SJCRH30 (cell line): ENCODE measurements around the gene TCF7L1. TPM values are rescaled to one million over a fixed set of nuclear protein-coding genes. Genes with fewer than 3 reads are reported as not detected.

Experiments used
- DNase-seq, 2 experiments: peaks; one replicate each; pipeline ENCODE4 v3.0.0-alpha.2; 2015 to 2020
- H3K27ac ChIP-seq: fragments of 250-450 bp; sonication (Bioruptor Pico); 2 replicates; pipeline ENCODE4 v1.5.1; 2020; ENCODE audit warnings: mild to moderate bottlenecking, moderate library complexity
- H3K27me3 ChIP-seq: fragments of 250-450 bp; sonication (Bioruptor Pico); 2 replicates; pipeline ENCODE4 v1.5.1; 2020; ENCODE audit warnings: mild to moderate bottlenecking, moderate library complexity
- H3K36me3 ChIP-seq: fragments of 250-450 bp; sonication (Bioruptor Pico); 2 replicates; pipeline ENCODE4 v1.5.1; 2020; ENCODE audit warnings: mild to moderate bottlenecking, moderate library complexity
- H3K4me1 ChIP-seq: fragments of 250-450 bp; sonication (Bioruptor Pico); 2 replicates; pipeline ENCODE4 v1.5.1; 2020; ENCODE audit warnings: mild to moderate bottlenecking, moderate library complexity
- H3K4me3 ChIP-seq: fragments of 250-450 bp; sonication (Bioruptor Pico); 2 replicates; pipeline ENCODE4 v1.5.1; 2020; ENCODE audit warnings: mild to moderate bottlenecking, moderate library complexity
- H3K9me3 ChIP-seq: fragments of 250-450 bp; sonication (Bioruptor Pico); replicated peaks from 2 replicates; pipeline ENCODE4 v1.5.1; 2020; ENCODE audit warnings: mild to moderate bottlenecking, moderate library complexity
- total RNA-seq: library from RNA; depleted of rRNA; stranded (reverse); fragments of >200 nt; shearing (Covaris generic); gene quantifications from 2 replicates; pipeline ENCODE4 v1.2.3, GENCODE V29; 2014

TCF7L1 gene
- total RNA-seq, 1 experiment from 2014 or later: 9.2 TPM

DNA sequence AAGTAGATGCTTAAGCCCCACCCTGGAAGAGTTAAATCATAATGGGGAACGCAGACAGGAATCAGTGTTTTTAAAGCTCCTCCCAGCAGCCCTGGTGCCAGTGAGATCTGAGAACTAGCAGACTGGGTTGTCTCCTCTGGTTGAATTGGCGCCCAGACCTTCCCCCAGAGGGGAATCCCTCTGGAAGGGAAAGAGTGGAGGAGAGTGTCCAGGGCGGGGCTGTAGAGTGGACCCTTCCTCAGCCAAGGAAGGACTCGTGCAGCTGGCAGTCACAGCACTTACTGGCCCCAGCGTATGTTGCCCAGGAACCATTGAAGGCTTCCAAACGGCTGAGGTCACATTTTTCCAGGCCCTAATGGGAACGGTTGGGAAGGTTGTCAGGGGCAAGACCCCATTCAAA lies 132.1 kb downstream of the TCF7L1 start:
- no peaks in the 10 kb centered on the region for H3K9me3 ChIP-seq
- no peaks in the 10 kb centered on the region for H3K27me3 ChIP-seq
- no peak overlapping the region for H3K4me3 ChIP-seq
- peaks cover 44% of the 10 kb centered on the region for H3K4me1 ChIP-seq
- DNase-seq: peak; percentile 58 to 60
- peak overlapping the region; percentile 85 for H3K27ac ChIP-seq
- H3K36me3 ChIP-seq: peaks cover 5% of the 10 kb centered on the region; the same call in 1 of the 2 replicates

DNA sequence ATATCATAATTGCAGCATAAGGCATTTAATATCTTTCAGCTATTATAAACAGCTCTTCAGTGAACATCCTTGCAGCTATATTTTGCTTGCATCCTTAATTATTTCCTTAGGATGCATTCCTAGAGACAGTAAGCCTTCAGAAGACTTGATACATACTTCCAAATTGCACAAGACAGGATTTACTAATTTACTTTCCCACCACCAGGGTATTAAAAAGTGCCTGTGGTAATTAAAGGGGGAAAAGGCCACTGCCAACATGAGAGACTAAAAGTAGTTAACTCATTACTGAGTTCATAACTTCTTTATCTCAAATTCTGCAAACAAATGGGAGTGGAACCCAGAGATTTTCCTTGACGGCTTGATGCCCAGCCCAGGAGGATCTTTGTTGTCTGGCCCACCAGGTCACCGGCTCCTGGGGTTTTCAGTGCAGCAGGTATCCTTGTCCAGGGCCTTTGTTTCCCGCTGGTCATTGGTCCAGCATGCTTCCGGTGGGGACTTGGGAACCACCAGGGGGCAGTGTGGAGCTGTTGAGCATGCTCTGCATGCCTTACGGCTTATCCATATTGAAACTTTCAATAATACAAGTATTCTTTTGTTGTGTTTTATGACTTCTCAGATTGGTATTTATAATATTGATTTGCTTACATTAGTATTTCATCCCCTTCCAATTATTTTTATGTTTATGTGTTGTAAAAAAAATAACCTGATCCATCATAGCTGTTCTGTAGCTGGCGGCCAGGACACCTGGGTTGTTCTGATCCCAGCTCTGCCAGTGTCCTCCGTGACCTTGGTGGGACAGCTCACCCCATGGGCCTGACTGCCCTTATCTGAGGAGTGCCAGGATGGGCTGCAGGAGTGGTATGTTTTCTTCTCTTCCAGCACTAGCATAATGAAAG lies 133.2 kb downstream of the TCF7L1 start:
- no peak overlapping the region for H3K4me3 ChIP-seq
- H3K27me3 ChIP-seq: no peaks in the 10 kb centered on the region
- peaks cover 46% of the 10 kb centered on the region for H3K4me1 ChIP-seq
- peaks cover 5% of the 10 kb centered on the region; the same call in 1 of the 2 replicates for H3K36me3 ChIP-seq
- H3K9me3 ChIP-seq: no peaks in the 10 kb centered on the region
- peak; percentile 80 to 87 for DNase-seq
- no peak overlapping the region; the same call in 1 of the 2 replicates for H3K27ac ChIP-seq

DNA sequence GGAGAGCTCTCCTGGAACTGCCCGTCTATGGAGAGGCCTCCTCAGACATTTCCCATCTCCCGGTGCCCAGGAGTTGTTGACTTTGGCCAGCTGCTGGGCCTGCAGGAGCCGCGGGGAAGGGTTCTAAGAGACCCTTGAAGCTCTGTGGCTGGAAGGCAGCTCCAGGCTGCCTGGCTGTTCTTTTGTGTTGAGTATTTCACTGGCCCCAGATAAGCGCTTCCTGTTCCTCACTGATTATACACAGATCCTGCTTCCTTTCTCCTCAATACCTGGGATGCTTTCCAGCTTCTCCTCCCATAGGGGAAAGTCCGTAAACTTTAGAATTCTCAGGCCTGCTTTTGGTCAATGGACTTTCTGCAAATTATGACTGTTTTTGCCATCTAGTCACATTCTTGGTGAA lies 136.8 kb downstream of the TCF7L1 start:
- Histone ChIP-seq H3K27ac (no peak overlapping the region), H3K9me3 (no peaks in the 10 kb centered on the region), H3K4me3 (no peak overlapping the region), H3K36me3 (no peaks in the 10 kb centered on the region), H3K4me1 (peaks cover 50% of the 10 kb centered on the region), H3K27me3 (no peaks in the 10 kb centered on the region)
- no peak for DNase-seq

DNA sequence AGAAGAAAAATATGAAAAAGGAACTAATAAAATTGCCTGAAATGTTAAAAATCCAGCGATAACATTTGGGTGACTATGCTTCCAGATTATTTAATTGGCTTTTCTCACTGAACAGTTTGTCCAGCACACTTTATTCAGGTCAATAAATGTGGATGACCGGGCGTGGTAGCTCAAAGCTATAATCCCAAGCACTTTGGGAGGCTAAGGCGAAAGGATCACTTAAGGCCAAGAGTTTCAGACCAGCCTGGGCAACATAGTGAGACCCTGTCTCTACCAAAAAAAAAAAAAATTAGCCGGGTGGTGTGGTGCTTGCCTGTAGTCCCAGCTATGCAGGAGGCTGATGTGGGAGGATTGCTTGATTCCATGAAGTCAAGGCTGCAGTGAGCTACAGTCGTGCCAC lies 139.2 kb downstream of the TCF7L1 start:
- no peak overlapping the region for H3K27ac ChIP-seq
- H3K4me3 ChIP-seq: no peak overlapping the region
- DNase-seq: no peak
- H3K36me3 ChIP-seq: no peaks in the 10 kb centered on the region
- H3K4me1 ChIP-seq: peaks cover 53% of the 10 kb centered on the region
- H3K27me3 ChIP-seq: no peaks in the 10 kb centered on the region
- H3K9me3 ChIP-seq: no peaks in the 10 kb centered on the region

DNA sequence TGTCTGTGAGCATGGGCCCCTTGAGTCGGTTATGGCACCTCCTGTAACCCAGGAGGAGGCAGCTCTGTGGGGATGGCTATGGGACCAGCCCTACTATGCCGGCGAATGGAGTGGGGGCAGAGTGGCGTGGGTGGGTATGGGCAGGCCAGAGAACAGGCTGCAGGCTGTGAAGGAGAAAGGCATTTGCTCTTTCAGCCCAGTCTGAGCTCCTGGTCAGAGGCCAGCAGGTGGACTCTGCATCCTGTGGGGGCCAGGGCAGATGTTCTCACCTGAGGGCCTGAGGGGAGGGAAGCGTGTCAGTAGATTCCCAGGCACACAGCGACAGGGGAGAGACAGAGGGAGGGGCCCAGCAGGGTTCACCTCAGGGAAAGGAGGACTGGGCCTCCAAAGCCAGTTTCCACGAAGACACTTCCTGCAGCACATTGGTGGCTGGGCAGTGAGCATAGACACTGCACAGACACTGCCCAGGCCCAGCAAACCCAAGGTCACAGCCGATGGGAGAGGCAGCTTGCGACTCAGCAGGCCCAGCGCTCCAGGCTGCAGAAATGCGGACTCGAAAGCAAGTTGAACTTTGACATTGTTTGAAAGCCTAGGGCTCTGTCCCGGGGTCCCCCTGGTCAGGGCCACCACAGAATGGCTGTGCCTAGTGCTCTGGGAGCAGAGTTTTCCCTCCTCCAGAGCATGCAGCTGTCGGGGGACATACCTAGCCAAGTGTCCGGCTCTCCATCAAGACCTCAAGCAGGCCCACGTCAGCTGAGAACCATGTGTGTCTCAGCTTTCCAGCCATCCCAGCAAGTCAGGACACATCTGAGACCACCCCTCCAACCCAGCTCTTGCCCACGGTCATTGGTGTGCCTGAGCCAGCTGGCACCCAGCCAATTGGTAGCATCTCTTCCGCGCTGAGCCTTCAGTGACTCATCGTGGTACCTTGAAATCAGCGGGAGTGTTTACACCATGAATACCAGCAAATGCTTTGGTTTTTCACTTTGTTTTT lies 140.8 kb downstream of the TCF7L1 start:
- no peak overlapping the region for H3K4me3 ChIP-seq
- H3K27me3 ChIP-seq: no peaks in the 10 kb centered on the region
- H3K9me3 ChIP-seq: no peaks in the 10 kb centered on the region
- peaks cover 66% of the 10 kb centered on the region for H3K4me1 ChIP-seq
- no peaks in the 10 kb centered on the region for H3K36me3 ChIP-seq
- peak overlapping the region; percentile 86 for H3K27ac ChIP-seq
- peak; percentile 99 to 100 for DNase-seq

DNA sequence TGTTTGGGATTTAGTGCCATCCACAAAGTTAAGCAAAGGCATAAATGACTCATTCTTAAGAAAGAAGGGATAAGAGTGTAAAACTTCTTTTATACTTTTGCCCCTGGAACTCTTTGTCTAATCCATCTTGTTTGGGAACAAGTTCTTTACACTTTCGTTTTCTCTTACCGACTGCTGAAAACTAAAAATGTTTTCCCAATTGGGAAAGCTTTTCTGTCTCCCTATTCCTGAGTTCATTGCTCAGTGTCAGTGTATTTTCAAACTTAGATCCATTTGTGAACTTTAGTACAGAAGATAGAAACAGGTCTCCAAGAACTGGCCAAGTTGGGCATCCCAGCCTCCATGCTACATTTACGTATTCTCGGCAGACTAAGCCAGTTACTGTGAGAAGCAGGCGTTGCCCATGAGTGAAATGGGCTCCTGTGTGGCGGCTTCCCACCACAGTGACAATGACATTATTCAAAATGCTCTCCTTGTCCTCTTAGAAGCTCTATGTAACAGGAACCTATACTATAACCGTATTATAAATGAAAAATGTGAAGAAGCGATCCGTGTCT lies 142.9 kb downstream of the TCF7L1 start:
- peaks cover 80% of the 10 kb centered on the region for H3K4me1 ChIP-seq
- H3K27ac ChIP-seq: peak overlapping the region; percentile 98
- no peaks in the 10 kb centered on the region for H3K27me3 ChIP-seq
- H3K36me3 ChIP-seq: no peaks in the 10 kb centered on the region
- DNase-seq: no peak
- no peak overlapping the region for H3K4me3 ChIP-seq
- no peaks in the 10 kb centered on the region for H3K9me3 ChIP-seq

DNA sequence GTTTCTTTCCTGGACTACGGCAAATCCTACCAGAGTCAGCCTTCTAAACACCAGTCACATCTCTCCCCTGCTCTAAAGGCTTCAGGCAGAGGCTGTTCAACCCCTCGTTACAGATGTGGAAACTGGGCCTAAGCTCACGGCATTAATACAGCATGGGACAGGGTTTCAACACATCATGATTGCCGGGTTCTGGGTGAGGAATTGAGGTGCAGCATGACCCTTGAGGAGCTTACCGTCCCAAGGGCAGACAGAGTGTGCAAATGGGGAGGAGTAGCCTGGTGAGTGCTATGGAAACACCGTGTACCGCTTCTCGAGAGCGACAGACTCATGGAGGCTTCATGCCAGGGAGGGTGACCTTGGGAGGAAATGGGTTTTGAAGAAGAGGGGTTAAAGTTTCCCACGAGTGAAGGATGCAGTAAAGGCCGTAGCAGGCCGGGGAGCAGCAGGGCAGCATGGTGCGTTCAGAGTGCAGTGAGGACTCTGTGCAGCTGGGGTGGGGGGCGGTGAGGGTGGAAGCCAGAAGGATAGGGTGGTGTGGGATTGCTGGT lies 143.5 kb downstream of the TCF7L1 start:
- Histone ChIP-seq H3K27me3 (no peaks in the 10 kb centered on the region), H3K9me3 (no peaks in the 10 kb centered on the region), H3K4me3 (no peak overlapping the region), H3K4me1 (peaks cover 76% of the 10 kb centered on the region), H3K27ac (peak overlapping the region; percentile 98), H3K36me3 (no peaks in the 10 kb centered on the region)
- peak; percentile 31 to 40 for DNase-seq

DNA sequence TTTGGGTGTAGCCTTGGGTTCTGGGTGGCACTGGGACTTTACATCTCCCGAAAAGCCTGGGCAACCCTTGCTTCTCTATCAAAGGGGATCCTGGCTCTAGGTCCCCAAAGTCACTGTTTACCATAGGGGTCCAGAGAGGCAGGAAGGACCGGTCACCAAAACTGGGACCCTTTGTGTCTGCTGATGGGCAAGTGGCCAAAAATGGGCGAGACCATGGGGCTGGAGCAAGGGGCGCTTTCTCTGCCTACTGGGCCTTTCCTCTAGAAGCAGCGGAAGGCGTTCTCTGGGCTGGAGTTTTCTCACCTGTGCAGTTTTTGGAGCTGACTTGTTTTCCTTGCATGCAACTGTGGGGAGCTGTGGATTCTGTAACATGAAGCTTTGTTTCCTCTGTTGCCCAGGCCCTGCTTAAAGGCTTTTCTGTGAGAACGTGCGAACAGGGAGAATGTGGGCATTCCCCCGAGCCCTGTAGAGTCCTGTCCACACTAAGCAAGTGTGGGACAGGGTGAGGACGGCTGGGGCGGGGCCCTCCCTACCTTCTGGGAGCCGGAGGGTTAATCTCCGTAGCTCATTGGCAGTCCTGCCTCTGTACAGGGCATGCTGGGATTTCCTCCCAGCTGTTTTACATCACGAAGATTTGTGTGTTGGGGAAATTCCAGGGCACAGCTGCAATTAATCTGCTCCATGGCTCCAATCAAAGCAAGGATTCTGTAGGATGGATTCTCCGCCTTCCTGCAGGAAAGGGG lies 144.4 kb downstream of the TCF7L1 start:
- Histone ChIP-seq H3K4me3 (peak overlapping the region; percentile 16), H3K9me3 (no peaks in the 10 kb centered on the region), H3K27ac (peak overlapping the region; percentile 98), H3K27me3 (no peaks in the 10 kb centered on the region), H3K4me1 (peaks cover 70% of the 10 kb centered on the region), H3K36me3 (no peaks in the 10 kb centered on the region)
- DNase-seq: peak; percentile 100

DNA sequence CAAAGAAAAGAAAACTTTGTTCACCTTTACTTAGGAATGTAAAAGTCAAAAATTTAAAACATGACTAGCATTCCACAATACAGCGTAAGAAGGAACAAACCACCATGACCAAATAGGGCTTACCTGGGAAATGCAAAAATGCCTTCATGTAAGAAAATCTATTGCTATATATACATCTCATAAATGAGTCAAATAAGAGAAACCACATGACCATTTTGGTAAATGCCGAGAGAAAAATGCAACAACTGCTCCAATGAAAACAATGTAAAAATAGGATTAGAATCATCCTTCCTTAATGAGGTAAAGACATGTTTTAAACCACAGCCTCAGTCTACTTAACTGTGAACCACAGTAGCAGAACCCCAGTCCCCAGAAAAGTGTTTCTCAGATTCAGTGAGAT lies 145.2 kb downstream of the TCF7L1 start:
- Histone ChIP-seq H3K9me3 (no peaks in the 10 kb centered on the region), H3K4me3 (0 out of 2 replicates have a peak overlapping the region, but pooled peaks have one; percentile 1), H3K4me1 (peaks cover 62% of the 10 kb centered on the region), H3K27ac (peak overlapping the region; percentile 98), H3K36me3 (peaks cover 1% of the 10 kb centered on the region; the same call in 1 of the 2 replicates), H3K27me3 (no peaks in the 10 kb centered on the region)
- peak in 1 of 2 experiments; percentile 79 for DNase-seq

DNA sequence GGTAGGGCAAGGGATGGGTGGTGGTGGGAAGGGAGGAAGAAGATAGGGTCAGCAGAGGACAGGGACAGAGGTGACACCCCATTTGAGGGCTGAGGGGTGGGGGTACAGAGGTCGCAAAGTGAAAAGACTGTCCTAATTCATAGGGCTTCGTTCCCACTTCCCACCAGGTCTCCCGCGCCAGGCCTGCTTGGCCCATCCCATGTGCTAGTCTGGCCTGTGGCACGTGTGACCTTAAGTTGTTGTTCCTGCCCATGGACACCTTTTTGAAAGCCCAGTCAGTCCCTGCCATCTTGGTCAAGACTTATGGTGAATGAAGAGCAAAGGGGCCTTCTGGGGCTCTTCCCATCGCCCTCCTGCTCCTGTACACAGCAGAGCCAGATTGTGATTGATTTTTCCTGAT lies 148.4 kb downstream of the TCF7L1 start:
- Histone ChIP-seq H3K36me3 (peaks cover 12% of the 10 kb centered on the region), H3K4me3 (no peak overlapping the region), H3K27me3 (no peaks in the 10 kb centered on the region), H3K27ac (no peak overlapping the region), H3K9me3 (no peaks in the 10 kb centered on the region), H3K4me1 (peaks cover 35% of the 10 kb centered on the region)
- no peak for DNase-seq

DNA sequence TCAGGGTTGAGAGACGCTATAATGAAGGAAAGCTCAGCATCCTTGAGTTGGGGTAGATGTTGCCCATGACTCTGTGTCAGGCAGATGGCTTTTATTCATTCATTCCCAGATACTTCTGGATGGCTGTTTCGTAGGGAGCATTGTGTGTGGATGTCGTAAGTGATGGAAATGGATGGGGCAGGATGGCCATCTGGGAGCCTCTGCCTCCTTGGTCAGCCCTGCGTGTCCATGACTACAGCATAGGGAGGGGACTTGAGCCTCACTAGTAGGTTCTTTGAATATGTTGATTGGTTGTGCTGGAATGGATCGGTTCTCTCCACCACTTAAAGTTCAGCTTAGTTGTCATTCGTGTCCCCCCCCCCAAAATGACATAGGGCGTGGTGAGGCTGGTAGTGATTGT lies 149.7 kb downstream of the TCF7L1 start:
- no peak for DNase-seq
- H3K9me3 ChIP-seq: no peaks in the 10 kb centered on the region
- no peak overlapping the region for H3K4me3 ChIP-seq
- peaks cover 18% of the 10 kb centered on the region for H3K36me3 ChIP-seq
- no peaks in the 10 kb centered on the region for H3K27me3 ChIP-seq
- no peak overlapping the region for H3K27ac ChIP-seq
- peaks cover 25% of the 10 kb centered on the region for H3K4me1 ChIP-seq

DNA sequence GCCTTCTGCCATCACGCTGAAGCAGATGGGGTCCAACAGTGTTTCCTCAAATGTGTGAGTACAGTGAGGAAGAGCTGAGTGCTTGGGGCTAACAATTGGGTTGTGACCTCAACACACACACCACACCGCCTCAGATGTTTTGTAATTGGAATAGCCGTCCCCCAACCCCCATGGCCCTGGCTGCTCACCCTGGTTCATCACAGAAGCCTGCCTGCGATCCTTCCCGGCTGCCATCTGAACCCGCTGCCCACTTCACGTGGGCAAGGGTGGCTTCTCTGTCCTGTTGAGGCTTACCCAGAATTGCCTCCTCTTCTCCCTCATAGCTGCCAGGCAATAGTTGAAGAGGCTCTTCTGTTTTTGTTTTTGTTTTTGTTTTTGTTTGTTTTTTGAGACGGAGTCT lies 150.4 kb downstream of the TCF7L1 start:
- no peak overlapping the region for H3K4me3 ChIP-seq
- H3K36me3 ChIP-seq: peaks cover 22% of the 10 kb centered on the region
- no peaks in the 10 kb centered on the region for H3K9me3 ChIP-seq
- H3K4me1 ChIP-seq: peaks cover 18% of the 10 kb centered on the region
- no peak overlapping the region for H3K27ac ChIP-seq
- DNase-seq: no peak
- H3K27me3 ChIP-seq: no peaks in the 10 kb centered on the region

DNA sequence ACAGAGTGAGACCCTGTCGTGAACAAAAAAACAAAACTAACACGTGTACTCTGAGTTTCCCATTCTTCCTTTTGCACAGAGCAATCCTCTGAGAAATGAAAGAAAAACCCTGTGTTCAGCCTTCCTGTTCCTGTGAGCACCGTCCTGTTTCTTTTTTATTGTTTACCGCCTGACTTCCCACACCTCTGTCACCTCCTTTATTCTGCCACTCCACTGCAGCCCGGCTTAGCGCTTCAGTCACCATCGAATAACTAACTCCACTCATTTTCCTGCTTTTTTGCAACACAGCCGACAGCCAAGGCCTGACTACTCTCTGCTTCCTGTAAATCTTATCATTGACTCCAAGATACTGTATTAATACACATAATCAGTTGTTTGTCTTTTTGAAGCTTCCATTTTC lies 153.7 kb downstream of the TCF7L1 start:
- peaks cover 22% of the 10 kb centered on the region for H3K36me3 ChIP-seq
- no peaks in the 10 kb centered on the region for H3K9me3 ChIP-seq
- no peak overlapping the region for H3K4me3 ChIP-seq
- no peaks in the 10 kb centered on the region for H3K27me3 ChIP-seq
- no peaks in the 10 kb centered on the region for H3K4me1 ChIP-seq
- DNase-seq: no peak
- no peak overlapping the region for H3K27ac ChIP-seq

DNA sequence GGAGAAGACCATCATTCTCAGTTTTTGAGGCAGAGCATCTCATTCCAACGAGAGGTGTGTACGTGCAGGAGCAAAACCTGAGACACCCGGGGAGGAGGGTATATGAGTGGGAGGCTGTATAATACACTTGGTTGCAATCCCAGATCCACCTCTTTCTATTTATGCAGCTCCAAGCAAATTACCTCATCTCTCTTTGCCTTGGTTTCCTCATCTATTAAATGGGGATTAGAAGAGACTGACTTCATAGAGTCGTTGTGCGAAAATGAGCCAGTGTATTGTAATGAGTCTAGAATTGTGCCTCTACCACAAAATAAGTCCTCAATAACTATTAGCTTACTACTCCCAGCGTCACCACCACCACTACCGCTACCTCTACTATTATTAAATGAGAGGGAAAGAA lies 154.5 kb downstream of the TCF7L1 start:
- H3K9me3 ChIP-seq: no peaks in the 10 kb centered on the region
- H3K27ac ChIP-seq: no peak overlapping the region
- H3K4me1 ChIP-seq: no peaks in the 10 kb centered on the region
- H3K27me3 ChIP-seq: no peaks in the 10 kb centered on the region
- no peak overlapping the region for H3K4me3 ChIP-seq
- no peak for DNase-seq
- H3K36me3 ChIP-seq: peaks cover 27% of the 10 kb centered on the region
